Smooth muscle cell (in vitro differentiated cells): ENCODE results near the gene CHID1. TPM values are rescaled to one million over a fixed set of nuclear protein-coding genes. Genes with fewer than 3 reads are reported as not detected.

ENCODE experiments used
- DNase-seq: peaks from one replicate; lab custom pipeline; 2025; ENCODE audit not compliant: unreplicated experiment; lab: John Stamatoyannopoulos, UW
- H2AFZ ChIP-seq: fragments of 200-600 bp; sonication (generic); 2 replicates; pipeline ENCODE4 v1.6.0; 2016; ENCODE audit warnings: antibody characterized with exemption, low read depth, mild to moderate bottlenecking
- H3F3A ChIP-seq: fragments of 200-600 bp; sonication (generic); 2 replicates; pipeline ENCODE4 v1.6.0; 2017; ENCODE audit warnings: antibody characterized with exemption, low read depth
- H3K27ac ChIP-seq: fragments of 200-600 bp; sonication (generic); 2 replicates; pipeline ENCODE4 v1.5.1; 2016; ENCODE audit warnings: low read depth, mild to moderate bottlenecking
- H3K27me3 ChIP-seq: fragments of 200-600 bp; sonication (generic); 2 replicates; pipeline ENCODE4 v1.6.1; 2016; ENCODE audit warnings: low read depth, mild to moderate bottlenecking
- H3K36me3 ChIP-seq: fragments of 200-600 bp; sonication (generic); 2 replicates; pipeline ENCODE4 v1.5.1; 2016; ENCODE audit warnings: low read depth
- H3K4me1 ChIP-seq: fragments of 200-600 bp; sonication (generic); 2 replicates; pipeline ENCODE4 v1.5.1; 2016; ENCODE audit warnings: low read depth
- H3K4me2 ChIP-seq: fragments of 200-600 bp; sonication (generic); 2 replicates; pipeline ENCODE4 v1.6.0; 2016; ENCODE audit warnings: mild to moderate bottlenecking
- H3K4me3 ChIP-seq: fragments of 200-600 bp; sonication (generic); 2 replicates; pipeline ENCODE4 v1.5.1; 2016; ENCODE audit warnings: mild to moderate bottlenecking
- H3K79me2 ChIP-seq: fragments of 200-600 bp; sonication (generic); 2 replicates; pipeline ENCODE4 v1.6.0; 2016; ENCODE audit warnings: low read depth, mild to moderate bottlenecking
- H3K9ac ChIP-seq: fragments of 200-600 bp; sonication (generic); 2 replicates; pipeline ENCODE4 v1.6.0; 2016; ENCODE audit warnings: low read depth
- H3K9me3 ChIP-seq: fragments of 200-600 bp; sonication (generic); replicated peaks from 2 replicates; pipeline ENCODE4 v1.5.1; 2016; ENCODE audit warnings: low read depth
- H4K20me1 ChIP-seq: fragments of 200-600 bp; sonication (generic); 2 replicates; pipeline ENCODE4 v1.6.0; 2016; ENCODE audit warnings: low read depth
- WGBS: methylation state at CpG from one replicate; pipeline ENCODE4 v1.1.7; 2016; ENCODE audit warnings: low lambda C conversion rate; 5-methylcytosine and 5-hydroxymethylcytosine counted together
- polyA plus RNA-seq: library from polyadenylated mRNA; unstranded; fragments of >200 nt; fragmentation: Nextera tagmentation; extraction: Ambion mirVana; gene quantifications from 2 replicates; pipeline ENCODE4 v1.2.1, GENCODE V29; 2016
- total RNA-seq: library from RNA; depleted of rRNA; stranded (reverse); fragments of >200 nt; gene quantifications from 2 replicates; pipeline ENCODE4 v1.2.3, GENCODE V29; 2014
- TF ChIP-seq, protein P1 (sequence below): fragments of 200-600 bp; sonication (generic); IDR thresholded peaks from 2 replicates; pipeline ENCODE4 v1.5.1; 2017; ENCODE audit warnings: borderline replicate concordance, mild to moderate bottlenecking, antibody characterized with exemption; ENCODE audit not compliant: insufficient read depth, poor library complexity, severe bottlenecking

The CHID1 gene
- total and polyA plus RNA-seq, 2 experiments from 2014 or later = 54.3 to 181 TPM

DNA sequence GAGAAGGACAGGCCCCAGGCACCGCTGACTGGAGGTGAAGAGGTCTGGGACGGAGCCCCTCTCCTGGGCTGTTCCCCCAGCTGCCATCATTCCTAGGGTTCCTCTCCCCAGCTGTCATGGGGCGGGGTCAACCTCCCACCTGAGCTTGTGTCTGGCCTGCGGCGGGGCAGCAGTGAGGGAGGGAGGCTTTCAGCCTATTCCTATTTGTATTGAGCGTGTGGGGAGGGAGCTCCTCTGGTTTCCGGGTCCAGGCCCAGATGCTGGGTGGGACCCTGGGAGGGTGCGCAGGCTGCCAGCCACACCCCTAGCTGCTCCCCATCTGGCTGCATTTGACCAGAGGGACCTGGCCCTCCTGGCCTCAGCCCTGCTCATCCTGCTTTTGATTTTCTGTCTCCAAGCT lies 54.2 kb downstream of the CHID1 start:
- H3K27ac ChIP-seq = no peak overlapping the region
- H3K27me3 ChIP-seq = no peaks in the 10 kb centered on the region
- no peak overlapping the region for H3K9ac ChIP-seq
- 81% methylated on average over 8 of the region's 8 CpGs for WGBS
- no peak for DNase-seq
- H4K20me1 ChIP-seq = peaks cover 90% of the 10 kb centered on the region
- H3K4me1 ChIP-seq = peaks cover 20% of the 10 kb centered on the region
- no peak overlapping the region for H3K4me3 ChIP-seq
- TF ChIP-seq, protein P1, sequence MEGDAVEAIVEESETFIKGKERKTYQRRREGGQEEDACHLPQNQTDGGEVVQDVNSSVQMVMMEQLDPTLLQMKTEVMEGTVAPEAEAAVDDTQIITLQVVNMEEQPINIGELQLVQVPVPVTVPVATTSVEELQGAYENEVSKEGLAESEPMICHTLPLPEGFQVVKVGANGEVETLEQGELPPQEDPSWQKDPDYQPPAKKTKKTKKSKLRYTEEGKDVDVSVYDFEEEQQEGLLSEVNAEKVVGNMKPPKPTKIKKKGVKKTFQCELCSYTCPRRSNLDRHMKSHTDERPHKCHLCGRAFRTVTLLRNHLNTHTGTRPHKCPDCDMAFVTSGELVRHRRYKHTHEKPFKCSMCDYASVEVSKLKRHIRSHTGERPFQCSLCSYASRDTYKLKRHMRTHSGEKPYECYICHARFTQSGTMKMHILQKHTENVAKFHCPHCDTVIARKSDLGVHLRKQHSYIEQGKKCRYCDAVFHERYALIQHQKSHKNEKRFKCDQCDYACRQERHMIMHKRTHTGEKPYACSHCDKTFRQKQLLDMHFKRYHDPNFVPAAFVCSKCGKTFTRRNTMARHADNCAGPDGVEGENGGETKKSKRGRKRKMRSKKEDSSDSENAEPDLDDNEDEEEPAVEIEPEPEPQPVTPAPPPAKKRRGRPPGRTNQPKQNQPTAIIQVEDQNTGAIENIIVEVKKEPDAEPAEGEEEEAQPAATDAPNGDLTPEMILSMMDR = no peak
- no peaks in the 10 kb centered on the region for H3K36me3 ChIP-seq
- no peak overlapping the region for H3K4me2 ChIP-seq
- no peak overlapping the region for H2AFZ ChIP-seq
- H3K79me2 ChIP-seq = no peaks in the 10 kb centered on the region
- H3K9me3 ChIP-seq = no peaks in the 10 kb centered on the region
- no peaks in the 10 kb centered on the region for H3F3A ChIP-seq

DNA sequence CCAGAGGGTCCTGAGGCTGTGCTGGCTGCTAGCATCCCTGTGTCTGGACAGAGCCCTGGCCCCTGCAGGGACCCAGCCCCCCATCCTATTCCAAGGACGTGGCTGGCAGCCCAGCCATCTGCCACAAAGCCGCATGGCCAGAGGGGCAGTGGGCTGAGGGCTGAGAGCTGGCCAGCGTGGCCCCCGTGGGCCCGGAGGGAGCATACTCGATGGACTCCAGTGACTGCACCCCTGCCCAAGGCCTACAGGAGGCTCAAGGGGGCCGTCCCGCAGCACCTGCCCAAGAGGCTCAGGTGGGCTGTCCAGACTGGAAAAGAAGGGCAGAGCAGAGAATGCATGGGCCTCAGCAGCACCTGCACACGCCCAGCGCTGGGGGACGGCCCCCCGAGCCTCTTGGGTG lies 54.8 kb downstream of the CHID1 start:
- H4K20me1 ChIP-seq = peaks cover 92% of the 10 kb centered on the region

DNA sequence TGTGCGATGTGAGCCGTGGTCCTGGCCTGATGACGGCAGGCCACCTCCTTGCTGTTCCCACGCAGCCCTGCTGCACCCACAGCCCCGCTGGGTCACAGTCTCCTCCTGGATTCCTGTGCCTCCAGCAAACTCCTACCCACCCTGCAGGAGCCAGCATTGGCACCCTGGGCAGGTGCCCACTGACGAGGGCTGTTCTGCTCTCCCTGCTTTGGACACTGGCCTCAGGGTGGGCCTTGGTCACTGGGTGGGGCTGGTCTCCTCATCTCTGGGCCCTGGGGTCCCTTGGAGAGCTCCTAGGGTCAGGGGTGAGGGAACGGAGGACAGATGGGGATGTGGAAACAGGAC lies 55.3 kb downstream of the CHID1 start:
- Histone ChIP-seq H4K20me1 (peaks cover 92% of the 10 kb centered on the region), H3K27me3 (peaks cover 6% of the 10 kb centered on the region), H2AFZ (no peak overlapping the region), H3K9ac (no peak overlapping the region), H3K4me3 (no peak overlapping the region), H3K9me3 (no peaks in the 10 kb centered on the region), H3K27ac (no peak overlapping the region), H3F3A (no peaks in the 10 kb centered on the region), H3K79me2 (no peaks in the 10 kb centered on the region), H3K4me2 (no peak overlapping the region), H3K36me3 (no peaks in the 10 kb centered on the region), H3K4me1 (peaks cover 28% of the 10 kb centered on the region)
- WGBS = 90% methylated on average over 4 of the region's 7 CpGs
- DNase-seq = no peak
- TF ChIP-seq, protein P1 = no peak

More for the DNA sequence above, 54.8 kb downstream of the CHID1 start:
- Histone ChIP-seq H3K4me1 (peaks cover 24% of the 10 kb centered on the region), H3K4me2 (no peak overlapping the region), H3K36me3 (no peaks in the 10 kb centered on the region), H2AFZ (no peak overlapping the region), H3K79me2 (no peaks in the 10 kb centered on the region), H3K27me3 (peaks cover under 1% of the 10 kb centered on the region), H3K9ac (no peak overlapping the region), H3K27ac (no peak overlapping the region), H3K9me3 (no peaks in the 10 kb centered on the region), H3K4me3 (no peak overlapping the region), H3F3A (no peaks in the 10 kb centered on the region)
- WGBS = 96% methylated on average over 12 of the region's 12 CpGs
- TF ChIP-seq, protein P1 = no peak
- DNase-seq = no peak

DNA sequence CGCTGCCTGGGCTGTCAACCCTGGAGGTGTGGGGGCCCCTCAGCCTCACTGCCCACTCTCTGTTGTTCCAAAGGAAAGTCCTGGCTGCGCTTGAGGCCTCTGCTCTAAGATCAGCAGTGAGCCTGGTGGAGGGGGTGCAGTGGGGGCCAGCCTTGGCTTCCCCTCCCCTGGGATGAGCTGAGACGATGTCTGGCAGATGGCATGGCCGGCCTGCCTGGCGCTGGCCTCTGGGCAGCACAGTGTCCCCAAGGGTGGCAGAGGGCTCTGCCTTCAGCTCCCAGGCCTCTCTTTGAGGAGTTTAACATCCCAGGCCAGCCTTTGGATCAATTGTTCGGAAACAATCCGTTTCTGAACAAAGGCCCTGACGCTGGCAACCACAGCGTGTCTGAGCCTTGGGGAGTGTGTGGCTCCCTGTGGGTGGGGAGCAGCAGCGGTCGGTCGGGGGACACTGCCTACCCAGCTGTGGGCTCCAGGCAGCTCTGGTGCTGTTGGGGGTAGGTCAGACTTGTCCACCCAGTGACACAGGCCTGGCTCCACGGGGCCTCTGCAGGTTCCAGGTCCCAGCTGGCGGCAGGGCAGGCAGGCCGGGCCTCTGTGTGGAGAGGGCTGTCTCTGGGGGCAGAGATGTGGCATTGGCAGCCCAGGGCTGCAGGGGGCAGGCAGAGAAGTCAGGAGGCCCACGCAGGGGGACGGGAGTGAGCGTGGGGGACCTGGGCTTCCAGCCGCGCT lies 55.8 kb downstream of the CHID1 start:
- Histone ChIP-seq H3K9ac (no peak overlapping the region), H4K20me1 (peaks cover 91% of the 10 kb centered on the region), H3K36me3 (no peaks in the 10 kb centered on the region), H3K4me1 (peaks cover 25% of the 10 kb centered on the region), H3K27ac (no peak overlapping the region), H3K27me3 (peaks cover 10% of the 10 kb centered on the region), H2AFZ (no peak overlapping the region), H3K4me3 (no peak overlapping the region), H3F3A (no peaks in the 10 kb centered on the region), H3K9me3 (no peaks in the 10 kb centered on the region), H3K4me2 (no peak overlapping the region), H3K79me2 (no peaks in the 10 kb centered on the region)
- DNase-seq = no peak
- 85% methylated on average over 15 of the region's 20 CpGs for WGBS
- TF ChIP-seq, protein P1 = no peak
